Karpas-422 (cell line): ENCODE measurements around the gene LCE1D. TPM values are rescaled to one million over a fixed set of nuclear protein-coding genes. Genes with fewer than 3 reads are reported as not detected.

Source experiments
- DNase-seq: peaks from one replicate; pipeline ENCODE4 v3.0.0-alpha.2; 2015
- H2AFZ ChIP-seq: fragments of 200-600 bp; sonication (generic); 2 replicates; pipeline ENCODE4 v1.6.1; 2014; ENCODE audit warnings: antibody characterized with exemption, low read length, mixed read lengths
- H3K27ac ChIP-seq: fragments of 200-600 bp; sonication (generic); 2 replicates; pipeline ENCODE4 v1.5.1; 2014; ENCODE audit warnings: mild to moderate bottlenecking, low read length, moderate library complexity
- H3K27me3 ChIP-seq: fragments of 200-600 bp; sonication (generic); 2 replicates; pipeline ENCODE4 v1.6.1; 2014; ENCODE audit warnings: low read length, mixed read lengths
- H3K36me3 ChIP-seq: fragments of 200-600 bp; sonication (generic); 2 replicates; pipeline ENCODE4 v1.6.1; 2014; ENCODE audit warnings: low read length, mixed read lengths; ENCODE audit not compliant: insufficient read depth
- H3K4me1 ChIP-seq: fragments of 200-600 bp; sonication (generic); 2 replicates; pipeline ENCODE4 v1.6.1; 2014; ENCODE audit warnings: mild to moderate bottlenecking, low read length, mixed read lengths
- H3K4me2 ChIP-seq: fragments of 200-600 bp; sonication (generic); 2 replicates; pipeline ENCODE4 v1.6.1; 2014; ENCODE audit warnings: low read length, low read depth, mild to moderate bottlenecking; ENCODE audit not compliant: poor library complexity, severe bottlenecking
- H3K4me3 ChIP-seq: fragments of 200-600 bp; sonication (generic); 2 replicates; pipeline ENCODE4 v1.5.1; 2014; ENCODE audit warnings: mild to moderate bottlenecking, antibody characterized with exemption, low read length, mixed read lengths
- H3K79me2 ChIP-seq: fragments of 200-600 bp; sonication (generic); 2 replicates; pipeline ENCODE4 v1.6.1; 2014; ENCODE audit warnings: mild to moderate bottlenecking, low read length, mixed read lengths
- H3K9ac ChIP-seq: fragments of 200-600 bp; sonication (generic); 2 replicates; pipeline ENCODE4 v1.6.0; 2014; ENCODE audit warnings: low read length
- H3K9me2 ChIP-seq: fragments of 200-600 bp; sonication (generic), shearing (Covaris generic); replicated peaks from 2 replicates; pipeline ENCODE4 v1.6.0; 2014; ENCODE audit warnings: mild to moderate bottlenecking, low read length, moderate library complexity; ENCODE audit not compliant: insufficient read depth
- H3K9me3 ChIP-seq: fragments of 300-700, 200-600 bp; sonication (generic); 2 replicates; pipeline ENCODE4 v1.6.1; 2014; ENCODE audit warnings: low read length, mixed read lengths
- H4K20me1 ChIP-seq: fragments of 200-600 bp; sonication (generic); 2 replicates; pipeline ENCODE4 v1.6.1; 2014; ENCODE audit warnings: mild to moderate bottlenecking, antibody characterized with exemption, low read length, low read depth; ENCODE audit not compliant: insufficient read depth
- total RNA-seq: library from RNA; depleted of rRNA; stranded (reverse); fragments of >200 nt; shearing (Covaris generic); gene quantifications from 2 replicates; pipeline ENCODE4 v1.2.3, GENCODE V29; 2014; ENCODE audit warnings: low replicate concordance; rRNA removed

The LCE1D gene, protein sequence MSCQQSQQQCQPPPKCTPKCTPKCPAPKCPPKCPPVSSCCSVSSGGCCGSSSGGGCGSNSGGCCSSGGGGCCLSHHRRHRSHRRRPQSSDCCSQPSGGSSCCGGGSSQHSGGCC
- total RNA-seq: not detected in 2 replicates

- no peaks in the 10 kb centered on the region for H3K9me3 ChIP-seq
- DNase-seq: no peak
Observed at GRCh38 chr1:152796421-152796820, at the start of gene LCE1D. LCE1D (plus strand) TSS chr1:152796721; CDS start chr1:152797795, 1,074 bp downstream.

DNA sequence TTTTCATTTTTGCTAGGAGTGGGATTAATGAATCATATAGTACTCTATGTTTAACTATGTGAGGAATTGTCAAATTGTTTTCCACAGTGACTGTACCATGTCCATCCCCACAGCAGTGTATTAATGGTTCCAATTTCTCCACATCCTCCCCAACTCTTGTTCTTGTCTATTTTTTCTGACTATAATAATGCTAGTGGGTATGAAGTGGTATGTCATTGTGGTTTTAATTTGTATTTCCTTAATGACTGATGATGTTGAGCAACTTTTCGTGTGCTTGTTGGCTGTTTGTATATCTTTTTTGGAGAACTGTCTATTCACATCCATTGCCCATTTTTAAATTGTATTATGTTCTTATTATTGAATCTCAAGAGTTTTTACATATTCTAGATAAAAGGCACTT is 48.7 kb upstream of the LCE1D start:
- H3K4me3 ChIP-seq: no peak overlapping the region
- no peaks in the 10 kb centered on the region for H3K9me2 ChIP-seq
- H3K9me3 ChIP-seq: no peaks in the 10 kb centered on the region
- no peak overlapping the region for H3K4me2 ChIP-seq
- H4K20me1 ChIP-seq: no peaks in the 10 kb centered on the region
- no peaks in the 10 kb centered on the region for H3K27me3 ChIP-seq
- no peak overlapping the region for H3K9ac ChIP-seq
- no peak overlapping the region for H3K27ac ChIP-seq
- H3K79me2 ChIP-seq: no peaks in the 10 kb centered on the region
- no peaks in the 10 kb centered on the region for H3K4me1 ChIP-seq
- H2AFZ ChIP-seq: no peak overlapping the region
- no peak for DNase-seq
- H3K36me3 ChIP-seq: no peaks in the 10 kb centered on the region

More at GRCh38 chr1:152796421-152796820, at the start of gene LCE1D:
- H3K4me3 ChIP-seq: no peak within 1 kb of the TSS
- 0 out of 2 replicates have a peak, but pooled peaks cover 2% of the 10 kb centered on the region for H3K9me2 ChIP-seq
- H3K79me2 ChIP-seq: no peaks in the 10 kb centered on the region
- no peak within 1 kb of the TSS for H3K4me2 ChIP-seq
- H3K4me1 ChIP-seq: no peaks in the 10 kb centered on the region
- H3K27ac ChIP-seq: no peak within 1 kb of the TSS
- H2AFZ ChIP-seq: no peak within 1 kb of the TSS
- no peaks in the 10 kb centered on the region for H3K27me3 ChIP-seq
- no peaks in the 10 kb centered on the region for H3K36me3 ChIP-seq
- no peak within 1 kb of the TSS for H3K9ac ChIP-seq
- H4K20me1 ChIP-seq: no peaks in the 10 kb centered on the region

- no peak overlapping the region for H3K4me3 ChIP-seq
- no peak for DNase-seq
- no peaks in the 10 kb centered on the region for H3K4me1 ChIP-seq
- H3K79me2 ChIP-seq: no peaks in the 10 kb centered on the region
- no peak overlapping the region for H3K9ac ChIP-seq
- H3K9me3 ChIP-seq: no peaks in the 10 kb centered on the region
- H3K36me3 ChIP-seq: no peaks in the 10 kb centered on the region
- no peak overlapping the region for H3K27ac ChIP-seq
- no peak overlapping the region for H3K4me2 ChIP-seq
- no peaks in the 10 kb centered on the region for H4K20me1 ChIP-seq
- no peaks in the 10 kb centered on the region for H3K27me3 ChIP-seq
- H2AFZ ChIP-seq: no peak overlapping the region
- no peaks in the 10 kb centered on the region for H3K9me2 ChIP-seq
Observed at GRCh38 chr1:152752225-152752624, 44.3 kb upstream of the LCE1D start.

GRCh38 chr1:152753586-152753985 is 42.9 kb upstream of the LCE1D start:
- Histone ChIP-seq H3K27me3 (no peaks in the 10 kb centered on the region), H4K20me1 (no peaks in the 10 kb centered on the region), H3K4me2 (no peak overlapping the region), H3K27ac (no peak overlapping the region), H3K36me3 (no peaks in the 10 kb centered on the region), H3K9ac (no peak overlapping the region), H3K4me3 (no peak overlapping the region), H3K79me2 (no peaks in the 10 kb centered on the region), H3K9me3 (no peaks in the 10 kb centered on the region), H3K4me1 (no peaks in the 10 kb centered on the region), H3K9me2 (no peaks in the 10 kb centered on the region), H2AFZ (no peak overlapping the region)
- no peak for DNase-seq

- Histone ChIP-seq H3K4me1 (no peaks in the 10 kb centered on the region), H3K4me3 (no peak overlapping the region), H4K20me1 (no peaks in the 10 kb centered on the region), H3K9ac (no peak overlapping the region), H2AFZ (no peak overlapping the region), H3K27ac (no peak overlapping the region), H3K36me3 (no peaks in the 10 kb centered on the region), H3K79me2 (no peaks in the 10 kb centered on the region), H3K4me2 (no peak overlapping the region), H3K27me3 (no peaks in the 10 kb centered on the region), H3K9me2 (no peaks in the 10 kb centered on the region), H3K9me3 (no peaks in the 10 kb centered on the region)
- no peak for DNase-seq
Observed at GRCh38 chr1:152756872-152757271, 39.6 kb upstream of the LCE1D start.

DNA sequence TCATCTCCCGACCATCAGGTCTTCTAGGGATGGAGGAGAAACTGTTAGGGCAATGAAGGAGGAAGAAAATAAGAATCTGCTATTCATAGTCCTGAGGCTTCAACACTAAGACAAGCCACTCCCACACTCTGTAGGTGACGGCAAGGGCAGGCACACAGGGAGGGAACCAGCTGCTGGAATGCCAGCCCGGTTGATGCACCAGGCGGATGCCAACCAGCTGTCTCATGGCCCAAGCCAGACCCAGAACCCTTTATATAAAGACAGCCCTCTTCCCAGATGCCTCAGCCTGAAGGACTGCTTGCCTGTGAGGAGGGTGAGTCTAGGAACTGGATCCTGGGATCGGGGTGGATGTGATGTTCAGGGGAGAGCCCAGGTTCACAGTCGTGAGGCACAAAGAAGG is 38.8 kb upstream of the LCE1D start, which contains the start of gene KPRP:
Gene KPRP (plus strand): TSS at position 279 of the 400 bp plus-strand sequence. CDS start 1,564 bp downstream, outside the sequence.
- Histone ChIP-seq H2AFZ (no peak within 1 kb of the TSS), H3K4me3 (no peak within 1 kb of the TSS), H4K20me1 (no peaks in the 10 kb centered on the region), H3K9me2 (no peaks in the 10 kb centered on the region), H3K27me3 (no peaks in the 10 kb centered on the region), H3K79me2 (no peaks in the 10 kb centered on the region), H3K36me3 (no peaks in the 10 kb centered on the region), H3K4me1 (no peaks in the 10 kb centered on the region), H3K27ac (no peak within 1 kb of the TSS), H3K9me3 (no peaks in the 10 kb centered on the region), H3K9ac (no peak within 1 kb of the TSS), H3K4me2 (no peak within 1 kb of the TSS)
- DNase-seq: no peak

GRCh38 chr1:152758636-152759035 is 37.9 kb upstream of the LCE1D start:
- no peak overlapping the region for H2AFZ ChIP-seq
- H3K4me3 ChIP-seq: no peak overlapping the region
- no peak overlapping the region for H3K4me2 ChIP-seq
- H3K27ac ChIP-seq: no peak overlapping the region
- no peaks in the 10 kb centered on the region for H3K4me1 ChIP-seq
- no peak overlapping the region for H3K9ac ChIP-seq
- H4K20me1 ChIP-seq: no peaks in the 10 kb centered on the region
- DNase-seq: no peak
- no peaks in the 10 kb centered on the region for H3K9me2 ChIP-seq
- no peaks in the 10 kb centered on the region for H3K36me3 ChIP-seq
- H3K27me3 ChIP-seq: no peaks in the 10 kb centered on the region
- H3K79me2 ChIP-seq: no peaks in the 10 kb centered on the region
- H3K9me3 ChIP-seq: no peaks in the 10 kb centered on the region

- Histone ChIP-seq H3K4me2 (no peak overlapping the region), H2AFZ (no peak overlapping the region), H3K36me3 (no peaks in the 10 kb centered on the region), H3K4me1 (no peaks in the 10 kb centered on the region), H3K27ac (no peak overlapping the region), H4K20me1 (no peaks in the 10 kb centered on the region), H3K4me3 (no peak overlapping the region), H3K79me2 (no peaks in the 10 kb centered on the region), H3K9me3 (no peaks in the 10 kb centered on the region), H3K9me2 (no peaks in the 10 kb centered on the region), H3K27me3 (no peaks in the 10 kb centered on the region), H3K9ac (no peak overlapping the region)
- DNase-seq: no peak
Observed at GRCh38 chr1:152759453-152760173, 36.9 kb upstream of the LCE1D start.
